Heart right ventricle (tissue), 16 donors: ENCODE results near the gene HSPB8. TPM values are rescaled to one million over a fixed set of nuclear protein-coding genes. Genes with fewer than 3 reads are reported as not detected.
"Not testable (repeated sequence)": the region's sequence is repeated elsewhere in the genome, so short reads cannot be mapped to it uniquely, and the experiment has no call there.

ENCODE experiments used
- ATAC-seq, 8 donors: fragments of 200-7000 bp; cut with Tn5 transposase; one replicate each; pipeline ENCODE4 v1.9.1; 2020; ENCODE audit warnings: mild to moderate bottlenecking in 8 of 8, moderate library complexity in 8 of 8, moderate number of reproducible peaks in 1 of 8
- DNase-seq, 2 donors: peaks; one replicate each; pipeline ENCODE4 v3.0.0-alpha.2; 2020
- H3K27ac ChIP-seq, 10 donors: fragments of 200-600 bp; sonication (generic) in 2 of 10; one replicate each; pipeline versions ENCODE4 v1.5.0 to v1.8.0; 2020 to 2022; ENCODE audit warnings: mild to moderate bottlenecking in 3 of 10
- H3K27me3 ChIP-seq, 7 donors: fragments of 200-600 bp; one replicate each; pipeline ENCODE4 v1.8.0; 2021 to 2022; ENCODE audit warnings: mild to moderate bottlenecking in 2 of 7
- H3K36me3 ChIP-seq, 9 donors: fragments of 200-600 bp; sonication (generic) in 1 of 9; one replicate each; pipeline versions ENCODE4 v1.5.0 to v1.8.0; 2020 to 2022; ENCODE audit warnings: mild to moderate bottlenecking in 2 of 9
- H3K4me1 ChIP-seq, 9 donors: fragments of 200-600 bp; sonication (generic) in 1 of 9; one replicate each; pipeline versions ENCODE4 v1.5.0 to v1.8.0; 2020 to 2022; ENCODE audit warnings: mild to moderate bottlenecking in 4 of 9
- H3K4me3 ChIP-seq, 10 donors: fragments of 200-600 bp; sonication (generic) in 2 of 10; one replicate each; pipeline versions ENCODE4 v1.5.0 to v1.8.0; 2020 to 2022; ENCODE audit warnings: mild to moderate bottlenecking in 7 of 10, moderate library complexity in 2 of 10
- H3K9me3 ChIP-seq, 11 donors: fragments of 200-600 bp in 10 of 11; sonication (generic) in 2 of 11; one replicate each; pipeline versions ENCODE4 v1.5.0 to v1.8.0; 2013 to 2022; ENCODE audit warnings: mild to moderate bottlenecking in 2 of 11, control low read depth in 1 of 11, moderate library complexity in 1 of 11
- whole genome bisulfite sequencing, 2 donors: extraction: QIAGEN DNeasy Blood & Tissue Kit; methylation state at CpG; one replicate each; pipeline ENCODE4 v1.1.7; 2013; ENCODE audit warnings: inconsistent platforms in 1 of 2; 5-methylcytosine and 5-hydroxymethylcytosine counted together
- intact Hi-C, 10 donors: fragments of 100-400 bp; cut with DNase I; formaldehyde crosslinking; loops; one replicate each; pipeline versions ENCODE4 v1.11.1 to v1.14.2; 2022
- polyA plus RNA-seq, 2 donors: library from polyadenylated mRNA; stranded (reverse); fragments of 200-250 nt; gene quantifications; one replicate each; pipeline ENCODE4 v1.2.3, GENCODE V29; 2013
- total RNA-seq, 10 donors: library from RNA; stranded (reverse); fragmentation: NEBNext Ultra II Directional in 3 of 10; extraction: Animal tissue kit (Norgen Biotek cat#: 25700) in 3 of 10; gene quantifications; one replicate each; pipeline versions ENCODE4 v1.2.1 to v1.2.4, GENCODE V29; 2021 to 2023
- TF ChIP-seq, protein P1 (sequence below), 9 donors: fragments of 200-600 bp; sonication (generic) in 2 of 9; IDR thresholded peaks; one replicate each; pipeline versions ENCODE4 v1.5.0 to v1.8.0; 2021 to 2022; ENCODE audit warnings: antibody characterized with exemption in 9 of 9, mild to moderate bottlenecking in 5 of 9, moderate library complexity in 1 of 9
- donor health status: Arrhythmogenic right ventricular cardiomyopathy.
- donor health status: ischemic (EF 13 %, LVEDD 7.1; RV severe dilation, severe dysfunction).
- donor health status: healthy with polysubstance abuse.
- donor health status: DM: no; HTN: yes; CAD: no.
- donor health status: DM: no; HTN: no; CAD: no.
- donor health status: ischemic (EF 25% LVEDD 6.9; RV normal size, moderate dysfunction).
- donor health status: ischemic (EF 25% LVEDD 5.7; RV mildly dilated, moderate dysfunction).
- donor health status: healthy.
- donor health status: DM: yes; HTN: yes; CAD: no.
- donor health status: Ischemic cardiomyopathy.
- donor health status: ischemic (EF 35%, LVEDD 5.7; RV mildly dilated, moderate dysfunction).
- donor health status: nonischemic (EF 11% LVEDD 7.7; RV severe dilation, severe dysfunction).
- donor health status: DM: yes; HTN: yes; CAD: no.
- donor health status: PGD.
- donor health status: ischemic (EF 29% LVEDD 5.4; RV normal size, mild dysfunction).
- donor health status: nonischemic (EF 23%, LVEDD 6.1; RV moderate dilation, normal function).

HSPB8 gene
- total and polyA plus RNA-seq, 12 donors = 250 to 720 (median 539) TPM

DNA sequence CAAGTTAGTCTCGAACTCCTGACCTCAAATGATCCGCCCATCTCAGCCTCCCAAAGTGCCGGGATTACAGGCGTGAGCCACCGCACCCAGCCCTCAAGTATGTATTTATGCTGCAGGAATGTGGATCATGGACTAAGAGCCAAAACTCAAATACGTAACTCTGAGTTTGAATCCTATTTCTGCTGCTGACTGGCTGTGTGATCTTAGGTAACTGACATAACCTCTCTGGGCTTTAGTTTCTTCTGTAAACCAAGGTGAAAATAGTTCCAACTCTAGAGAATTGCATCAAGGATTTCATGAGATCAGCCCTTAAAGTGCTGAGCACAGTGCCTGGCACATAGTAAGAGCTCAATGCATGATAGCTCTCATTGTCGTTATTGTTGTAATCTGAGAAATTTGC lies 37.4 kb downstream of the HSPB8 start:
- Histone ChIP-seq H3K4me1 (no peaks in the 10 kb centered on the region), H3K4me3 (no peak overlapping the region), H3K27ac (no peak overlapping the region), H3K9me3 (peaks cover 0 to 9% (median 0%) of the 10 kb centered on the region in 11 donors), H3K27me3 (no peaks in the 10 kb centered on the region), H3K36me3 (no peaks in the 10 kb centered on the region)
- ATAC-seq = no peak
- TF ChIP-seq, protein P1, sequence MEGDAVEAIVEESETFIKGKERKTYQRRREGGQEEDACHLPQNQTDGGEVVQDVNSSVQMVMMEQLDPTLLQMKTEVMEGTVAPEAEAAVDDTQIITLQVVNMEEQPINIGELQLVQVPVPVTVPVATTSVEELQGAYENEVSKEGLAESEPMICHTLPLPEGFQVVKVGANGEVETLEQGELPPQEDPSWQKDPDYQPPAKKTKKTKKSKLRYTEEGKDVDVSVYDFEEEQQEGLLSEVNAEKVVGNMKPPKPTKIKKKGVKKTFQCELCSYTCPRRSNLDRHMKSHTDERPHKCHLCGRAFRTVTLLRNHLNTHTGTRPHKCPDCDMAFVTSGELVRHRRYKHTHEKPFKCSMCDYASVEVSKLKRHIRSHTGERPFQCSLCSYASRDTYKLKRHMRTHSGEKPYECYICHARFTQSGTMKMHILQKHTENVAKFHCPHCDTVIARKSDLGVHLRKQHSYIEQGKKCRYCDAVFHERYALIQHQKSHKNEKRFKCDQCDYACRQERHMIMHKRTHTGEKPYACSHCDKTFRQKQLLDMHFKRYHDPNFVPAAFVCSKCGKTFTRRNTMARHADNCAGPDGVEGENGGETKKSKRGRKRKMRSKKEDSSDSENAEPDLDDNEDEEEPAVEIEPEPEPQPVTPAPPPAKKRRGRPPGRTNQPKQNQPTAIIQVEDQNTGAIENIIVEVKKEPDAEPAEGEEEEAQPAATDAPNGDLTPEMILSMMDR (IDR thresholded peaks at IDR 0.05) = no peak
- intact Hi-C loops = loop anchor here in 1 of 10 donors (10.0 kb wide), 1 partner anchor 101 kb away; no protein-coding TSS in a partner anchor
- no peak for DNase-seq
- WGBS, 2 donors = 95 to 97% methylated on average over 7 of the region's 7 CpGs

DNA sequence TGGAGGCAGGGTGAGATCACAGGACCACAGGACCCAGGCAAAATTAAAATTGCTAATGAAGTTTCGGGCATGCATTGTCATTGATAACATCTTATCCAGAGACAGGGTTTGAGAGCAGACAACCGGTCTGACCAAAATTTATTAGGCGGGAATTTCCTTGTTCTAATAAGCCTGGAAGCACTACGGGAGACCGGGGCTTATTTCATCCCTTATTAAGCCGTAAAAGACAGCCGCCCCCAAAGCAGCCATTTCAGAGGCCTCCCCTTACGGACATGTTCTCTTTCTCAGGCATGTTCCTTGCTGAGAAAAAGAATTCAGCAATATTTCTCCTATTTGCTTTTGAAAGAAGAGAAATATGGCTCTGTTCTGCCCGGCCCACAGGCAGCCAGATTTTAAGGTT lies 40.1 kb downstream of the HSPB8 start:
- H3K36me3 ChIP-seq, H3K9me3 ChIP-seq, H3K4me3 ChIP-seq, H3K27ac ChIP-seq, DNase-seq, H3K4me1 ChIP-seq, H3K27me3 ChIP-seq, ATAC-seq: not testable (repeated sequence)
- 91 to 94% methylated on average over 9 of the region's 9 CpGs for WGBS, 2 donors
- intact Hi-C loops = loop anchor here in 1 of 10 donors (10.0 kb wide), 1 partner anchor 104 kb away; no protein-coding TSS in a partner anchor

DNA sequence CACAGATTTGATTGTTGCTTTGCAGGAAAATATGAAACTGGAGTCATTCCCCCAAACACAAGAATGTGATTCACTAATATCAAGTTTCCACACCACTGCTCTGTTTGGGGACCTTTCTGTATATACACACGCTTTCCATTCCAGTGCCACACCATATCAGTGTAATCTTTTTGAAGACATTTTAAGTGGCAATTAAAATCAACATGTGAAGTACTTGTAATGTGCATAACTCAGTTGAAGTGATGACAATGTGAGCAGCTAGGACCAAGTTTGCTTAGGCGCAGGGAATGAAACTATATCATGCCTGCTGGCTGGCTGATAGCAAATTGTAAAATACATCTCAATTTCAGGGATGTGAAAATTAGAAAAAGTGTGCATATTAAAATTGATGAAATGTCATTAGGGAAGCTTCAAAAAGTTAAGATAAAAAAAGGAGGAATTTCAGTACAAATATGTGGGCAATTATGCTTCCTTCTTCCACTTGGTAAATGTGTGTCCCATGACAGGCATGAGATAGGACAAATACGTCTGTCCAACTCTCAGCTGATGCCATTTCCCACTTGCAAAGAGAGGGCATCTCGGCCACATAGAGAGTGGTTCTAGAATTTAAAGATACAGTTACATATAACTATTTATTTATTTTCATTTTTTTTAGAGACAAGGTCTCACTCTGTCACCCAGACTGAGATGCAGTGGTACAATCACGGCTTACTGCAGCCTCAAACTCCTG lies 43.7 kb downstream of the HSPB8 start:
- no peak for DNase-seq
- Histone ChIP-seq H3K27me3 (no peaks in the 10 kb centered on the region), H3K4me3 (no peak overlapping the region), H3K4me1 (peaks cover 0 to 4% (median 0%) of the 10 kb centered on the region in 9 donors), H3K27ac (no peak overlapping the region), H3K9me3 (peaks cover 0 to 9% (median 0%) of the 10 kb centered on the region in 11 donors), H3K36me3 (no peaks in the 10 kb centered on the region)
- TF ChIP-seq, protein P1 (IDR thresholded peaks at IDR 0.05) = no peak
- 51 to 59% methylated on average over 5 of the region's 5 CpGs for WGBS, 2 donors
- ATAC-seq = peak in 1 of 8 donors; percentile 33
- intact Hi-C loops = no loop called here

DNA sequence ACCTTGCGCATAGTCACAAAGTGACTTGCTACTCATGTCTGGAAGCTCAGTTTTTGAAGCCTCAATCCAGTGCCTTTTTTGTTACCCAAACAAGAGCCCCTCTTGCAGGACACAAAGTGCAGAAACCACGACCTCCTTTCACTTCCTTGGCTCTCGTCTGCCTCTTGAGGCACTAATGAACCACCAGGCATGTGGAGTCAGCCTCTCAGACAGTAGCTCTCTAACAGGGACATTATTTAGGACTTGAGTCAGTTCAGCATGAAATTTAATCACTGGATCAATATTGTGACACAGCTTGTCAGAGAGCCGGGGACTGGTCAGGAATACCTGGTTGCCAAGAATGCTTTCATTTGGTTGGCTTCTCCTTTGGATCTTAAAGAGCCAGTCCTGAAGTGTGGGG lies 46.7 kb downstream of the HSPB8 start:
- no peak for ATAC-seq
- 37% methylated on average over 4 of the region's 4 CpGs for WGBS, 2 donors
- intact Hi-C loops = no loop called here
- Histone ChIP-seq H3K9me3 (no peaks in the 10 kb centered on the region), H3K4me3 (no peak overlapping the region), H3K27ac (no peak overlapping the region), H3K27me3 (no peaks in the 10 kb centered on the region), H3K4me1 (peaks cover 0 to 4% (median 0%) of the 10 kb centered on the region in 9 donors), H3K36me3 (no peaks in the 10 kb centered on the region)
- TF ChIP-seq, protein P1 (IDR thresholded peaks at IDR 0.05) = peak in 3 of 9 donors; percentile 15 to 30 (median 23)
- DNase-seq = no peak

DNA sequence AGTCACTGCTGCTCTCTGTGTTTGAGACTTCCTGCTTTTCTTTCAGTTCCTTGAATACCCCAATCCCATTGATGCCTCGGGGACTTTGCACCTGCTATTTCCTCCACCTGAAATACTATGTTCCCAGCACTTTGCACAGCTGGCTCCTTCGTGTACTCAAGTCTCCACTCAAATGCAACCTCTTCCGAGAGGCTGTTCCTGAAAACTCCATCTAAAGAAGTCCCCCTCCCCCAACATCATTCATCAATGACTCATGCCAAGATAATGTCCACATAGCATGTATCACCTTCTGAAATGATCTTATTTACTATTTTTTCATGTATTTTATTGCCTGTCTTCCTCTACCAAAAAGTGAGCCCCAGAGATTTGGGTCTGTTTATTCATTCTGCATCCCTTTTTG lies 48.6 kb downstream of the HSPB8 start:
- H3K4me1 ChIP-seq = peaks cover 0 to 4% (median 0%) of the 10 kb centered on the region in 9 donors
- no peak overlapping the region for H3K4me3 ChIP-seq
- WGBS, 2 donors = 63 to 67% methylated on average over 3 of the region's 3 CpGs
- intact Hi-C loops = no loop called here
- DNase-seq (no peak), ATAC-seq (no peak)
- no peaks in the 10 kb centered on the region for H3K9me3 ChIP-seq
- H3K36me3 ChIP-seq = no peaks in the 10 kb centered on the region
- H3K27me3 ChIP-seq = no peaks in the 10 kb centered on the region
- no peak overlapping the region for H3K27ac ChIP-seq
- TF ChIP-seq, protein P1 (IDR thresholded peaks at IDR 0.05) = no peak
